8988T (cell line): ENCODE measurements around the gene MUC21.
"Not testable (repeated sequence)": the region's sequence is repeated elsewhere in the genome, so short reads cannot be mapped to it uniquely, and the experiment has no call there.

Experiments
- DNase-seq: peaks from one replicate; pipeline ENCODE4 v3.0.0; 2011

MUC21 gene

GRCh38 chr6:30970946-30971345, 12.6 kb upstream of the MUC21 start:
- DNase-seq = no peak

GRCh38 chr6:30972816-30973215, 10.7 kb upstream of the MUC21 start:
- no peak for DNase-seq

- no peak for DNase-seq
Observed at GRCh38 chr6:30974490-30975252, 8.8 kb upstream of the MUC21 start.

- DNase-seq = no peak
Observed at GRCh38 chr6:30979141-30979540, 4.4 kb upstream of the MUC21 start.

GRCh38 chr6:30979690-30980089, 3.8 kb upstream of the MUC21 start:
- DNase-seq = no peak

- no peak for DNase-seq
Observed at GRCh38 chr6:30981942-30982772, 1.4 kb upstream of the MUC21 start.

- DNase-seq = no peak
Observed at GRCh38 chr6:30985490-30985889, 2.0 kb downstream of the MUC21 start.

GRCh38 chr6:30987304-30987703, 3.8 kb downstream of the MUC21 start:
- DNase-seq = no peak

- no peak for DNase-seq
Observed at GRCh38 chr6:30988209-30988825, 4.8 kb downstream of the MUC21 start.

GRCh38 chr6:30990422-30991086, 7.0 kb downstream of the MUC21 start:
- no peak for DNase-seq

GRCh38 chr6:30991891-30992290, 8.4 kb downstream of the MUC21 start:
- DNase-seq = no peak

- no peak for DNase-seq
Observed at GRCh38 chr6:30997301-30997700, 13.8 kb downstream of the MUC21 start.

- DNase-seq = no peak
Observed at GRCh38 chr6:30998785-30999184, 15.3 kb downstream of the MUC21 start.

- DNase-seq = not testable (repeated sequence)
Observed at GRCh38 chr6:31000067-31000860, 16.7 kb downstream of the MUC21 start.

- no peak for DNase-seq
Observed at GRCh38 chr6:31001281-31001888, 17.9 kb downstream of the MUC21 start.

GRCh38 chr6:31002471-31002870, 19.0 kb downstream of the MUC21 start:
- DNase-seq = no peak

- DNase-seq = no peak
Observed at GRCh38 chr6:31004794-31005193, 21.3 kb downstream of the MUC21 start.

- no peak for DNase-seq
Observed at GRCh38 chr6:31005249-31006020, 21.9 kb downstream of the MUC21 start.

- no peak for DNase-seq
Observed at GRCh38 chr6:31007694-31008093, 24.2 kb downstream of the MUC21 start.

GRCh38 chr6:31008165-31008564, 24.6 kb downstream of the MUC21 start:
- no peak for DNase-seq

- DNase-seq = no peak
Observed at GRCh38 chr6:31009731-31010130, 26.2 kb downstream of the MUC21 start.
